D721Med (cell line): ENCODE results near the gene STARD3.

Experiments
- DNase-seq: peaks from one replicate; pipeline ENCODE4 v3.0.0; 2011; ENCODE audit warnings: low spot score; ENCODE audit not compliant: insufficient read length
- FAIRE-seq: peaks from 2 replicates; lab custom pipeline; 2011; peaks lifted over from hg19 to GRCh38; lab: Jason Lieb, UNC
- CTCF ChIP-seq: IDR thresholded peaks from 2 replicates; pipeline ENCODE4 v1.5.1; 2012; ENCODE audit warnings: mild to moderate bottlenecking, control low read depth; ENCODE audit not compliant: insufficient read depth; ENCODE audit errors: missing control alignments

STARD3 gene

DNA sequence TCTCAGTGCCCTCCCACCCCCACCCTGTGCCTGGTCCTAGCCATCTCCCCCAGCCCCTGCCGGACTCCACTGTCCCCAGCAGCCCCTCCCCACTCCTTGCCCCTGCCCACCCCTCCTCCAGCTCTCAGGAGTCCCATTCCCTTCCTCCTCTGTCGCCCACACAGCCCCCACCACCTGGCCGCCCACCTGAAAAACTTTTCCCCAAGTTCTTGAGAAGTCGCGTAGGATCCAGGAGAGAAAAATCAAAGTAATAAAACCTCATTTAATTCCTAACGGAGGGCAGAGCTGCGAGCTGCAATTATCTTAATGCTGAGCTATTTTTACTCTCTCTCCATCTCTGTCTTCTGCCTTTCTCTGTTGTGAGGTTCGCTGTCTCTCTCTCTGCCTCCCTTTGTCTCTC, 12.6 kb upstream of the STARD3 start:
- no peak for TF ChIP-seq CTCF
- FAIRE-seq (no peak), DNase-seq (no peak)

- DNase-seq (no peak), FAIRE-seq (no peak)
- no peak for TF ChIP-seq CTCF
These were observed 11.7 kb upstream of the STARD3 start for GRCh38 chr17:39625198-39625785.

- DNase-seq = no peak
- no peak for TF ChIP-seq CTCF
- no peak for FAIRE-seq
These were observed 10.5 kb upstream of the STARD3 start, which contains the start of gene PPP1R1B for GRCh38 chr17:39626171-39627046. PPP1R1B (plus strand) TSS chr17:39626952; CDS start chr17:39627393, 441 bp downstream.

DNA sequence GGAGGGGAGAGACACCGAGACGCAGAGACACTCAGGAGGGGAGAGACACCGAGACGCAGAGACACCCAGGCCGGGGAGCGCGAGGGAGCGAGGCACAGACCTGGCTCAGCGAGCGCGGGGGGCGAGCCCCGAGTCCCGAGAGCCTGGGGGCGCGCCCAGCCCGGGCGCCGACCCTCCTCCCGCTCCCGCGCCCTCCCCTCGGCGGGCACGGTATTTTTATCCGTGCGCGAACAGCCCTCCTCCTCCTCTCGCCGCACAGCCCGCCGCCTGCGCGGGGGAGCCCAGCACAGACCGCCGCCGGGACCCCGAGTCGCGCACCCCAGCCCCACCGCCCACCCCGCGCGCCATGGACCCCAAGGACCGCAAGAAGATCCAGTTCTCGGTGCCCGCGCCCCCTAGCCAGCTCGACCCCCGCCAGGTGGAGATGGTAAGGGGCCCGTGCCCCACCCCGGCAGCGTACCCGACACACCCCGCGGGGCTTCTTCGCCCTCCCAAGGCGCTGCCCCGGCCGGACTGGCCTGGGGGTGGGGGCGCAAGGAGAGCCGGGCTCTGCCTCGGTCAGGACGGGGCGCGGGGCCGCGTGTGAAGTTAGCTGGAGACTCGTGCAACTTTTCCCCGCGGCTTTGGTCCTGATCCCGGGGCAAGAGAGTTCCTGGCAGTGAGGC, 9.8 kb upstream of the STARD3 start:
- DNase-seq (no peak), FAIRE-seq (no peak)
- TF ChIP-seq CTCF = no peak

- FAIRE-seq = no peak
- no peak for TF ChIP-seq CTCF
- no peak for DNase-seq
These were observed 9.0 kb upstream of the STARD3 start for GRCh38 chr17:39627712-39628516.

DNA sequence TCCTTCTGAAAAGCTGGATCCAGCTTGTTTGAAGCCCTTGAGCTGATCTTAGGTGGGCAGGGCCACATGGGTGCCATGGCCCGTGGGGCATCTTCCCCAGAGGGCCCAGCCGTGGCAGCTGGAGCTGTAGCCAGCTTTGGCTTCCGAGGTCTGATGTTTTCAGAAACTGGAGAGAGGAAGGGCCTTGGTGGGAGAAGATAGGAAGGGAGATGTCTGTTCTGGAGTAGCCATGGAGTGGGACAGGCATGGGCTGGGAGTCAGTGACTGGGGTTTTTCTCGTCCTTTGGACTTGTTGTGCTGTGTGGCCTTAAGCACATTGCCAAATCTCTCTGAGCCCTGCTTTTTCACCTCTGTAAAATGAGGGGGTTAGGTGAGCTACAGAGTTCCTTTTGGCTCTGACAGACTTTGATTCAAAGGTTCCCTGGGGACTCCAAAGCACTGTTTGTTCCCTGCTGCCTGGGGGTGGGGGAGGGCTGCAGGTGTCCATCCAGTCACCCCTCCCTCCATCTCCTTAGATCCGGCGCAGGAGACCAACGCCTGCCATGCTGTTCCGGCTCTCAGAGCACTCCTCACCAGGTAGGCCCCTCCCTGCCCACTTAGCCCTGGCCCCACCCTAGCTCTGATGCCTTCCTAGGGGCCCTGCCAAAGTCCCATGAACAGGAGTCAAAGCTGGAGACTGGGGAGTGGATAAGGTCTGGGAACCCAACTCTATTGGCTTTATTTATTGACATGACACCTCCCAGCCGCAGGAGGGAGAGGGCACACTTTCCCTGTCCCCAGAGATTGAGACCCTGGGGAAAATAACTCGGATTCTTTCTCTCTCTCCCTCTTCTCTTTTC, 8.1 kb upstream of the STARD3 start:
- DNase-seq (no peak), FAIRE-seq (no peak)
- TF ChIP-seq CTCF = no peak
